ENCODE data around the gene LIN7B. TPM values are rescaled to one million over a fixed set of nuclear protein-coding genes. Genes with fewer than 3 reads are reported as not detected.
A peak's percentile ranks its signal among the peaks of the same experiment; 100 is the strongest.

Gene LIN7B, protein sequence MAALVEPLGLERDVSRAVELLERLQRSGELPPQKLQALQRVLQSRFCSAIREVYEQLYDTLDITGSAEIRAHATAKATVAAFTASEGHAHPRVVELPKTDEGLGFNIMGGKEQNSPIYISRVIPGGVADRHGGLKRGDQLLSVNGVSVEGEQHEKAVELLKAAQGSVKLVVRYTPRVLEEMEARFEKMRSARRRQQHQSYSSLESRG
- 6.4 and 23.4 TPM in 2 replicates for total RNA-seq (2014; rRNA removed; shearing (Covaris generic); ENCODE audit: low replicate concordance)

- no peaks in the 10 kb centered on the region for H3K9me2 ChIP-seq (replicated peaks; ENCODE audit: insufficient read depth, low read length)
- DNase-seq: peak; percentile 94
- H3K9me3 ChIP-seq (ENCODE audit: low read length): no peaks in the 10 kb centered on the region
- H3K27ac ChIP-seq (ENCODE audit: low read length): no peak within 1 kb of the TSS
- peak within 1 kb of the TSS; percentile 92 for H2AFZ ChIP-seq (ENCODE audit: low read length)
- no peaks in the 10 kb centered on the region for H3K79me2 ChIP-seq (ENCODE audit: low read length)
- H3K4me3 ChIP-seq (ENCODE audit: low read length): peak within 1 kb of the TSS; percentile 85
- H3K9ac ChIP-seq (ENCODE audit: low read length): peak within 1 kb of the TSS; percentile 77
- H3K4me1 ChIP-seq (ENCODE audit: low read length): peaks cover 35% of the 10 kb centered on the region
- no peaks in the 10 kb centered on the region for H3K27me3 ChIP-seq (ENCODE audit: low read length)
- H3K4me2 ChIP-seq (ENCODE audit: low read depth, low read length, poor library complexity, severe bottlenecking): peak within 1 kb of the TSS; percentile 73
- peaks cover 9% of the 10 kb centered on the region; the same call in 1 of the 2 replicates for H4K20me1 ChIP-seq (ENCODE audit: insufficient read depth, low read depth, low read length)
- H3K36me3 ChIP-seq (ENCODE audit: insufficient read depth, low read length): peaks cover 7% of the 10 kb centered on the region; the same call in 1 of the 2 replicates
These were observed at the start of gene LIN7B for GRCh38 chr19:49113762-49114629. LIN7B (plus strand) TSS chr19:49114370; CDS start chr19:49114405, 35 bp downstream.

- Histone ChIP-seq H3K4me1 (ENCODE audit: low read length) (no peaks in the 10 kb centered on the region), H3K4me2 (ENCODE audit: low read depth, low read length, poor library complexity, severe bottlenecking) (no peak within 1 kb of the TSS), H3K27me3 (ENCODE audit: low read length) (no peaks in the 10 kb centered on the region), H4K20me1 (ENCODE audit: insufficient read depth, low read depth, low read length) (no peaks in the 10 kb centered on the region), H3K79me2 (ENCODE audit: low read length) (no peaks in the 10 kb centered on the region), H3K4me3 (ENCODE audit: low read length) (no peak within 1 kb of the TSS), H3K9me2 (replicated peaks; ENCODE audit: insufficient read depth, low read length) (0 out of 2 replicates have a peak, but pooled peaks cover 5% of the 10 kb centered on the region), H2AFZ (ENCODE audit: low read length) (no peak within 1 kb of the TSS), H3K9ac (ENCODE audit: low read length) (no peak within 1 kb of the TSS), H3K27ac (ENCODE audit: low read length) (no peak within 1 kb of the TSS), H3K36me3 (ENCODE audit: insufficient read depth, low read length) (no peaks in the 10 kb centered on the region), H3K9me3 (ENCODE audit: low read length) (no peaks in the 10 kb centered on the region)
- DNase-seq: no peak
These were observed 49.2 kb upstream of the LIN7B start, which contains the start of gene NTF4 for GRCh38 chr19:49064768-49065611. NTF4 (minus strand) TSS chr19:49064818; CDS start chr19:49061997, 2,821 bp downstream.

- H3K4me2 ChIP-seq (ENCODE audit: low read depth, low read length, poor library complexity, severe bottlenecking): no peak overlapping the region
These were observed 48.2 kb upstream of the LIN7B start for GRCh38 chr19:49065905-49066512.

GRCh38 chr19:49067554-49067953, 46.6 kb upstream of the LIN7B start:
- Histone ChIP-seq H3K9ac (ENCODE audit: low read length) (no peak overlapping the region), H3K4me3 (ENCODE audit: low read length) (no peak overlapping the region), H3K79me2 (ENCODE audit: low read length) (no peaks in the 10 kb centered on the region), H3K36me3 (ENCODE audit: insufficient read depth, low read length) (no peaks in the 10 kb centered on the region), H2AFZ (ENCODE audit: low read length) (no peak overlapping the region), H3K27me3 (ENCODE audit: low read length) (no peaks in the 10 kb centered on the region), H3K9me2 (replicated peaks; ENCODE audit: insufficient read depth, low read length) (0 out of 2 replicates have a peak, but pooled peaks cover 5% of the 10 kb centered on the region), H3K4me2 (ENCODE audit: low read depth, low read length, poor library complexity, severe bottlenecking) (no peak overlapping the region), H3K27ac (ENCODE audit: low read length) (no peak overlapping the region), H3K9me3 (ENCODE audit: low read length) (no peaks in the 10 kb centered on the region), H3K4me1 (ENCODE audit: low read length) (no peaks in the 10 kb centered on the region), H4K20me1 (ENCODE audit: insufficient read depth, low read depth, low read length) (no peaks in the 10 kb centered on the region)
- no peak for DNase-seq

More at GRCh38 chr19:49065905-49066512, 48.2 kb upstream of the LIN7B start:
- Histone ChIP-seq H3K4me1 (ENCODE audit: low read length) (no peaks in the 10 kb centered on the region), H2AFZ (ENCODE audit: low read length) (no peak overlapping the region), H3K9me2 (replicated peaks; ENCODE audit: insufficient read depth, low read length) (0 out of 2 replicates have a peak, but pooled peaks cover 5% of the 10 kb centered on the region), H3K36me3 (ENCODE audit: insufficient read depth, low read length) (no peaks in the 10 kb centered on the region), H3K27me3 (ENCODE audit: low read length) (no peaks in the 10 kb centered on the region), H3K9ac (ENCODE audit: low read length) (no peak overlapping the region), H3K27ac (ENCODE audit: low read length) (no peak overlapping the region), H4K20me1 (ENCODE audit: insufficient read depth, low read depth, low read length) (no peaks in the 10 kb centered on the region), H3K79me2 (ENCODE audit: low read length) (no peaks in the 10 kb centered on the region), H3K9me3 (ENCODE audit: low read length) (no peaks in the 10 kb centered on the region), H3K4me3 (ENCODE audit: low read length) (no peak overlapping the region)
- no peak for DNase-seq

DNA sequence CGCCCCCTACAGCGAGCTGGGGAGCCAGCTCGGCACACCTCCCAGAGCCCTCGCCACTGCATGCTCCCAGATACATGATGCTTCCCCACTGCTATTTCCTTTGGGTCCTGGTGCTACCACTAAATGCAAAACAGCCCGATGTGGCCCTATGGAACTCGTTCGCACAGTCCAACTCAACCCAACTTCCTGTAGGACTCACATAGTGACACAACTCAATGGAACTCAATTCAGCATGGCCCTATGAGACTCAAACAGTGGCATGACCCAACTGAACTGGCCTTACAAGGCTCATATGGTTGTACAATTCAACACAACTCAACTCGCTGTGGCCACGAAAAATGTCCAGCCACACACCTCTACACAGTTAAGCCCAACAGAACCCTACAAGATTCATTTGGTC, 45.1 kb upstream of the LIN7B start:
- no peak overlapping the region for H3K27ac ChIP-seq (ENCODE audit: low read length)

GRCh38 chr19:49070416-49070815, 43.8 kb upstream of the LIN7B start:
- Histone ChIP-seq H3K79me2 (ENCODE audit: low read length) (no peaks in the 10 kb centered on the region), H3K4me3 (ENCODE audit: low read length) (no peak overlapping the region), H2AFZ (ENCODE audit: low read length) (no peak overlapping the region), H3K27ac (ENCODE audit: low read length) (no peak overlapping the region), H3K9me3 (ENCODE audit: low read length) (no peaks in the 10 kb centered on the region), H3K4me2 (ENCODE audit: low read depth, low read length, poor library complexity, severe bottlenecking) (no peak overlapping the region), H3K9ac (ENCODE audit: low read length) (no peak overlapping the region), H4K20me1 (ENCODE audit: insufficient read depth, low read depth, low read length) (no peaks in the 10 kb centered on the region), H3K9me2 (replicated peaks; ENCODE audit: insufficient read depth, low read length) (0 out of 2 replicates have a peak, but pooled peaks cover 5% of the 10 kb centered on the region), H3K4me1 (ENCODE audit: low read length) (no peaks in the 10 kb centered on the region), H3K36me3 (ENCODE audit: insufficient read depth, low read length) (no peaks in the 10 kb centered on the region), H3K27me3 (ENCODE audit: low read length) (no peaks in the 10 kb centered on the region)
- DNase-seq: no peak

More for the DNA sequence above, 45.1 kb upstream of the LIN7B start:
- Histone ChIP-seq H3K36me3 (ENCODE audit: insufficient read depth, low read length) (no peaks in the 10 kb centered on the region), H3K79me2 (ENCODE audit: low read length) (no peaks in the 10 kb centered on the region), H3K4me3 (ENCODE audit: low read length) (no peak overlapping the region), H3K27me3 (ENCODE audit: low read length) (no peaks in the 10 kb centered on the region), H3K9me2 (replicated peaks; ENCODE audit: insufficient read depth, low read length) (0 out of 2 replicates have a peak, but pooled peaks cover 5% of the 10 kb centered on the region), H3K4me2 (ENCODE audit: low read depth, low read length, poor library complexity, severe bottlenecking) (no peak overlapping the region), H3K4me1 (ENCODE audit: low read length) (no peaks in the 10 kb centered on the region), H4K20me1 (ENCODE audit: insufficient read depth, low read depth, low read length) (no peaks in the 10 kb centered on the region), H3K9ac (ENCODE audit: low read length) (no peak overlapping the region), H2AFZ (ENCODE audit: low read length) (no peak overlapping the region), H3K9me3 (ENCODE audit: low read length) (no peaks in the 10 kb centered on the region)
- no peak for DNase-seq

- Histone ChIP-seq H3K79me2 (ENCODE audit: low read length) (no peaks in the 10 kb centered on the region), H3K27ac (ENCODE audit: low read length) (no peak overlapping the region), H3K9me3 (ENCODE audit: low read length) (no peaks in the 10 kb centered on the region), H3K4me1 (ENCODE audit: low read length) (no peaks in the 10 kb centered on the region), H3K36me3 (ENCODE audit: insufficient read depth, low read length) (no peaks in the 10 kb centered on the region), H3K4me3 (ENCODE audit: low read length) (no peak overlapping the region), H4K20me1 (ENCODE audit: insufficient read depth, low read depth, low read length) (no peaks in the 10 kb centered on the region), H2AFZ (ENCODE audit: low read length) (no peak overlapping the region), H3K27me3 (ENCODE audit: low read length) (no peaks in the 10 kb centered on the region), H3K4me2 (ENCODE audit: low read depth, low read length, poor library complexity, severe bottlenecking) (no peak overlapping the region), H3K9me2 (replicated peaks; ENCODE audit: insufficient read depth, low read length) (0 out of 2 replicates have a peak, but pooled peaks cover 5% of the 10 kb centered on the region), H3K9ac (ENCODE audit: low read length) (no peak overlapping the region)
- DNase-seq: no peak
These were observed 42.2 kb upstream of the LIN7B start for GRCh38 chr19:49071860-49072547.

All from Karpas-422 (cell line).